OCI-LY3 (cell line): Measurements from ENCODE around the gene DIP2C.

Experiments
- H2AFZ ChIP-seq: fragments of 200-600, 300-600 bp; shearing (Covaris generic); 2 replicates; pipeline ENCODE4 v1.6.0; 2014; ENCODE audit warnings: antibody characterized with exemption, low read depth, low read length
- H3K27ac ChIP-seq: fragments of 200-600, 300-600 bp; sonication (generic); 2 replicates; pipeline ENCODE4 v1.5.1; 2014; ENCODE audit warnings: mild to moderate bottlenecking, low read length, moderate library complexity, mixed read lengths
- H3K27me3 ChIP-seq: fragments of 200-600, 300-600 bp; sonication (generic); 2 replicates; pipeline ENCODE4 v1.6.1; 2014; ENCODE audit warnings: low read depth, low read length, mixed read lengths
- H3K36me3 ChIP-seq: fragments of 200-600, 300-600 bp; sonication (generic); replicated peaks from 2 replicates; pipeline ENCODE3; 2014; ENCODE audit warnings: low read depth, low read length, mixed read lengths
- H3K4me1 ChIP-seq: fragments of 300-600, 200-600 bp; sonication (generic); 2 replicates; pipeline ENCODE4 v1.6.1; 2014; ENCODE audit warnings: low read length, mixed read lengths
- H3K4me2 ChIP-seq: fragments of 200-600, 300-600 bp; sonication (generic); 2 replicates; pipeline ENCODE4 v1.6.1; 2014; ENCODE audit warnings: low read length, mixed read lengths
- H3K4me3 ChIP-seq: fragments of 300-600, 200-600 bp; sonication (generic); 2 replicates; pipeline ENCODE4 v1.5.1; 2014; ENCODE audit warnings: antibody characterized with exemption, mild to moderate bottlenecking, low read length, moderate library complexity
- H3K79me2 ChIP-seq: fragments of 300-600, 200-600 bp; shearing (Covaris generic); 2 replicates; pipeline ENCODE4 v1.6.1; 2014; ENCODE audit warnings: mild to moderate bottlenecking, low read length, mixed read lengths
- H3K9ac ChIP-seq: fragments of 300-600, 200-600 bp; shearing (Covaris generic); 2 replicates; pipeline ENCODE4 v1.6.0; 2014; ENCODE audit warnings: mild to moderate bottlenecking, low read length, moderate library complexity
- H3K9me3 ChIP-seq: fragments of 200-600, 300-600 bp; shearing (Covaris generic); 2 replicates; pipeline ENCODE4 v1.6.1; 2014; ENCODE audit warnings: low read length, mixed read lengths; ENCODE audit not compliant: insufficient read depth
- H4K20me1 ChIP-seq: fragments of 200-600, 300-600 bp; sonication (generic); 2 replicates; pipeline ENCODE4 v1.6.1; 2016; ENCODE audit warnings: low read length, mixed read lengths; ENCODE audit not compliant: insufficient read depth
- EZH2phosphoT487 ChIP-seq: fragments of 200-600 bp; shearing (Covaris generic); IDR thresholded peaks from 2 replicates; pipeline ENCODE4 v1.6.1; 2018; ENCODE audit warnings: antibody characterized with exemption, mixed run types, low read depth
- TF ChIP-seq, protein P1 (sequence below): fragments of 200-600, 300-600 bp; sonication (generic); IDR thresholded peaks from 2 replicates; pipeline ENCODE4 v1.5.1; 2014; ENCODE audit warnings: antibody characterized with exemption, low read length, low read depth

The DIP2C gene

DNA sequence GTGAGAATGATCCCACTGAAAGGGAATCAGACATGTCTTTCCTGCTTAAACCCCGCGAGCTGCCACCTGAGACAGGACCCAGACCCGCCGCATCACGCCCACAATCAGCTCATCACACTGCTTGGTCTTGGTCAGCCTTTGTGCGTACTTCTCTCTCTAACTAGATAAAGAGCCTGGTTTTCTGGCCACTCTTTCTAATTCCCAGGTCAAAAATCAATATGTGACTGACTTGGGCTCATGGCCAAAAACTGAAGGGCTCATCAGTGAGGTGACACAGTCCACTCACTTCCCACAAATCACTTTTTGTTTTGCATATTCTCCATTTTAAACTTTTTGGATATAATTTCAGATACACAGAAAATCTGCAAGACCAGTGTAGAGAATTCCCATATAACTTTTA is 247.3 kb downstream of the DIP2C start:
- Histone ChIP-seq H3K36me3 (no peaks in the 10 kb centered on the region), H3K27ac (no peak overlapping the region), H3K4me1 (no peaks in the 10 kb centered on the region), H3K9ac (no peak overlapping the region), H3K4me2 (no peak overlapping the region), H3K79me2 (no peaks in the 10 kb centered on the region), H3K27me3 (peaks cover 4% of the 10 kb centered on the region; the same call in 1 of the 2 replicates), H3K9me3 (no peaks in the 10 kb centered on the region), H4K20me1 (no peaks in the 10 kb centered on the region), H3K4me3 (no peak overlapping the region), H2AFZ (no peak overlapping the region)
- no peak for TF ChIP-seq EZH2phosphoT487
- TF ChIP-seq, protein P1, sequence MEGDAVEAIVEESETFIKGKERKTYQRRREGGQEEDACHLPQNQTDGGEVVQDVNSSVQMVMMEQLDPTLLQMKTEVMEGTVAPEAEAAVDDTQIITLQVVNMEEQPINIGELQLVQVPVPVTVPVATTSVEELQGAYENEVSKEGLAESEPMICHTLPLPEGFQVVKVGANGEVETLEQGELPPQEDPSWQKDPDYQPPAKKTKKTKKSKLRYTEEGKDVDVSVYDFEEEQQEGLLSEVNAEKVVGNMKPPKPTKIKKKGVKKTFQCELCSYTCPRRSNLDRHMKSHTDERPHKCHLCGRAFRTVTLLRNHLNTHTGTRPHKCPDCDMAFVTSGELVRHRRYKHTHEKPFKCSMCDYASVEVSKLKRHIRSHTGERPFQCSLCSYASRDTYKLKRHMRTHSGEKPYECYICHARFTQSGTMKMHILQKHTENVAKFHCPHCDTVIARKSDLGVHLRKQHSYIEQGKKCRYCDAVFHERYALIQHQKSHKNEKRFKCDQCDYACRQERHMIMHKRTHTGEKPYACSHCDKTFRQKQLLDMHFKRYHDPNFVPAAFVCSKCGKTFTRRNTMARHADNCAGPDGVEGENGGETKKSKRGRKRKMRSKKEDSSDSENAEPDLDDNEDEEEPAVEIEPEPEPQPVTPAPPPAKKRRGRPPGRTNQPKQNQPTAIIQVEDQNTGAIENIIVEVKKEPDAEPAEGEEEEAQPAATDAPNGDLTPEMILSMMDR = no peak

DNA sequence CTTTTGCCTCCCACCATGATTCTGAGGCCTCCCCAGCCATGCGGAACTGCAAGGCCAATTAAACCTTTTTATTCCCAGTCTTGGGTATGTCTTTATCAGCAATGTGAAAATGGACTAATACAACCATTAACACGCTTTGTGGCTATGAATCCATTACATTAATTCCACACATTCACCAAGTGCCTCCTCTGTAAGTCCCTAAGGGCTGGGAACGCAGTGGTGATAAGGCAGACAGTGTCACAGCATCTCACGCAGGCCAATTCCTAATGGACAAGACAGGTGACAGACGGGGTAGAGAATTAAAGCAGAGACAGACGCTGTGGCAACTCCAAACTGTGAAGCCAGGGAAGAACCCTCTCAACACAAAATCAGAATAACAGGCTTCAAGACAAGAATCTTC is 247.8 kb downstream of the DIP2C start:
- no peaks in the 10 kb centered on the region for H3K79me2 ChIP-seq
- H2AFZ ChIP-seq = no peak overlapping the region
- H3K9me3 ChIP-seq = no peaks in the 10 kb centered on the region
- H3K9ac ChIP-seq = no peak overlapping the region
- no peaks in the 10 kb centered on the region for H3K36me3 ChIP-seq
- H4K20me1 ChIP-seq = no peaks in the 10 kb centered on the region
- no peaks in the 10 kb centered on the region for H3K4me1 ChIP-seq
- no peak for TF ChIP-seq EZH2phosphoT487
- TF ChIP-seq, protein P1 = no peak
- no peak overlapping the region for H3K4me2 ChIP-seq
- no peak overlapping the region for H3K27ac ChIP-seq
- peaks cover 4% of the 10 kb centered on the region; the same call in 1 of the 2 replicates for H3K27me3 ChIP-seq
- no peak overlapping the region for H3K4me3 ChIP-seq

DNA sequence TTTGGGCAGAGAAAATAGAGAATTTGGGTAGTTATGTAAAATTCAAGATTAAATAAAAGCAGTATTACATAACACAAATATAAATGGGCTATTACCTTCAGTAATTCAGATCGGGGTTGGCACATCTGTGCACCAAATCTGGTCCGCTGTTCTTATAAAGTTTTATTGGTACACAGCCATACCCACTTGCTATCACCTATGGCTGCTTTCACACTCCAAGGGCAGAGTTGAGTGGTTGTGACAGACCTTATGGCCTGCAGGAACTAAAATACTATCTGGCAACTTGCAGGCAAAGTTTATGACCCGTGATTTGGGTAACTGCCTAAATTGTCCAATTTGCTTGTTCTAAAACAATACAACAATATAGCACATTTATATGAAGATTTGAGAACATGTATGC is 249.3 kb downstream of the DIP2C start:
- no peak for TF ChIP-seq EZH2phosphoT487
- TF ChIP-seq, protein P1 = no peak
- H3K27ac ChIP-seq = no peak overlapping the region
- H3K36me3 ChIP-seq = no peaks in the 10 kb centered on the region

GRCh38 chr10:437698-438490 is 251.6 kb downstream of the DIP2C start:
- no peaks in the 10 kb centered on the region for H3K79me2 ChIP-seq
- no peak overlapping the region for H3K27ac ChIP-seq
- no peak overlapping the region for H3K4me3 ChIP-seq
- no peaks in the 10 kb centered on the region for H3K9me3 ChIP-seq
- H2AFZ ChIP-seq = no peak overlapping the region
- H3K36me3 ChIP-seq = no peaks in the 10 kb centered on the region
- H3K9ac ChIP-seq = no peak overlapping the region
- H3K4me1 ChIP-seq = no peaks in the 10 kb centered on the region
- H3K27me3 ChIP-seq = peaks cover 4% of the 10 kb centered on the region; the same call in 1 of the 2 replicates
- H3K4me2 ChIP-seq = no peak overlapping the region
- TF ChIP-seq, protein P1 = no peak
- no peak for TF ChIP-seq EZH2phosphoT487
- no peaks in the 10 kb centered on the region for H4K20me1 ChIP-seq

More for the DNA sequence above, 249.3 kb downstream of the DIP2C start:
- Histone ChIP-seq H4K20me1 (no peaks in the 10 kb centered on the region), H3K79me2 (no peaks in the 10 kb centered on the region), H3K9ac (no peak overlapping the region), H3K9me3 (no peaks in the 10 kb centered on the region), H2AFZ (no peak overlapping the region), H3K4me3 (no peak overlapping the region), H3K4me1 (no peaks in the 10 kb centered on the region), H3K4me2 (no peak overlapping the region), H3K27me3 (peaks cover 4% of the 10 kb centered on the region; the same call in 1 of the 2 replicates)
